ENCODE data around the gene AVPI1.

AVPI1 gene

GRCh38 chr10:97682042-97682441, 5.0 kb downstream of the AVPI1 start:
- no peak for DNase-seq (ENCODE audit: extremely low spot score)
- ChIA-PET CTCF (interaction anchor here (1.1 to 2.7 kb wide), 2 partner anchors 19 to 346 kb away, joined by 3 to 11 read pairs; no protein-coding TSS in a partner anchor), POLR2A (no interaction called here)
- TF ChIP-seq SUZ12 (IDR thresholded peaks at IDR 0.05), result no peak
- no peak for TF ChIP-seq ARNT (IDR thresholded peaks at IDR 0.05)
- TF ChIP-seq SP1 (IDR thresholded peaks at IDR 0.05), result no peak
- TF ChIP-seq L3MBTL2 (conservative IDR thresholded peaks at IDR 0.05), result no peak
- no peak for TF ChIP-seq NFRKB (IDR thresholded peaks at IDR 0.05)
- TF ChIP-seq PKNOX1 (IDR thresholded peaks at IDR 0.05), result no peak

DNA sequence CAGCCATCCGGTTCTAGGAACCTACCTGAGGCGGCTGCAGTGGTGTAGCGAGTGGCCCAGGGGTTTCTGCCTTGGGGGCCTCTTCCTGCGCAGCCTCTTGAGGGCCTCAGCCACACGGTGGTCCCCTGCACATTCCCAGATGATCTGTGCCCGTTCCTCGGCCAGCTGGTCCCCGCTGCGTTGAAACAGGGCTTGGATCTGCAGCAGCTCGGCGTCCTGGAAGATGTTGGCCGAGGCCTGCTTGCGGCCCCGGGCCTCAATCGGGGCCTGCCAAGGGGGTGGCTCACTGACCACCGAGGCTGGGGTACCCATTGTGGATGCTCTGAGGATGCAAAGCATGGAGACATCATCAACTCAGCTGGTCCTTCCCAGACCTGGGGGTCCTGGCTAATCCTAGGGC, 7.4 kb downstream of the AVPI1 start:
- CTCF ChIA-PET, result no interaction called here
- DNase-seq (ENCODE audit: extremely low spot score), result no peak
- TF ChIP-seq TARDBP (IDR thresholded peaks at IDR 0.05), result no peak
- POLR2A ChIA-PET, result no interaction called here

DNA sequence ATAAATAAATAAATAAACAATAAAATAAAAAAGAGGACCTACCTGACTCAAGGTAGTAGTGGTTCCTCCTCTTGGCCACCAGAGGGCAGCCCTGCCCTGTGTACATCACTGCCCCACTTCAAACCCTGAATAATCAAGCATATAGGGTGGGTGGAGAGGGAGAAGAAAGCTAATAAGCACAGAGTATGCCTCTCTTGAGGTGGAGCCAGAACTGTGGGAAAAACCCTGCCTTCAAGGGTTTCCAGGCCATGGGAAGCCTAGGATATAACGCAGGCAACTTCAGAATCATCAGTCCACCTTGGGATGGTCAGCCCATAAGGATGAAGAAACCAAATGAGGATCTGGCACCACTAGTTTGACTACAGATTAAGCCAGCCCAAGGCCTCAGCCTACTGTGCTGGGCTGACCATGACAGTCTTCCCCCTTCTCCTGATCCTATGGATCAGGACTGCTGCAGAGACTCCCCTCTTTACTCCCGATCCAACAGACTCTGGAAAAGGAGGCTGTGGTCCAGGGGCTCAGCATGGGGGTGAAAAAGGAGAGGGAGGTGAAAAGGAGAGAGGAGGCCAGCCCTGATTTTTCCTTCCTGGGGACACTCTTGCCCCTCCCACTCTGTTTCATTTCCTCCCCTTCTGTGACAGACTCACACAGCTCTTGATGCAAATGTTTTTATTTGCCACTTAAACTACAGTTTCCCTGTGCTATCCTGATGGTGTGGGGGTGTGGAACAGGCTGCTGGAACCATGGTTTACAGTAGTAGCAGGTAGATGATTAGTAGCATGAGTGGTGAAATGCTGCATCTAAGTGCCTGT, 10.1 kb downstream of the AVPI1 start:
- ChIA-PET POLR2A (interaction anchor here (2.3 to 2.7 kb wide), 3 partner anchors 10 to 57 kb away, joined by 9 to 14 read pairs (median 10); partner anchors contain the start of genes AVPI1 and MARVELD1), CTCF (interaction anchor here (0.6 to 1.9 kb wide), 13 partner anchors 9 to 392 kb away, joined by 3 to 7 read pairs (median 5); partner anchors contain the start of gene AVPI1)
- DNase-seq (ENCODE audit: extremely low spot score), result peak; percentile 82
- TF ChIP-seq HDGF (IDR thresholded peaks at IDR 0.05; ENCODE audit: borderline replicate concordance) (no peak), SP1 (IDR thresholded peaks at IDR 0.05) (no peak), ELF4 (IDR thresholded peaks at IDR 0.05) (no peak), FOXK2 (IDR thresholded peaks at IDR 0.05) (no peak), SUZ12 (IDR thresholded peaks at IDR 0.05) (no peak), TARDBP (IDR thresholded peaks at IDR 0.05) (no peak), FOXM1 (IDR thresholded peaks at IDR 0.05; ENCODE audit: borderline replicate concordance) (no peak), L3MBTL2 (conservative IDR thresholded peaks at IDR 0.05) (no peak), NFRKB (IDR thresholded peaks at IDR 0.05) (no peak), BHLHE40 (IDR thresholded peaks at IDR 0.05; ENCODE audit: borderline replicate concordance) (no peak), FOXA1 (IDR thresholded peaks at IDR 0.05) (no peak), LEF1 (IDR thresholded peaks at IDR 0.05; ENCODE audit: borderline replicate concordance) (no peak), CTBP1 (IDR thresholded peaks at IDR 0.05; ENCODE audit: borderline replicate concordance) (no peak), ZNF384 (IDR thresholded peaks at IDR 0.05) (no peak)

DNA sequence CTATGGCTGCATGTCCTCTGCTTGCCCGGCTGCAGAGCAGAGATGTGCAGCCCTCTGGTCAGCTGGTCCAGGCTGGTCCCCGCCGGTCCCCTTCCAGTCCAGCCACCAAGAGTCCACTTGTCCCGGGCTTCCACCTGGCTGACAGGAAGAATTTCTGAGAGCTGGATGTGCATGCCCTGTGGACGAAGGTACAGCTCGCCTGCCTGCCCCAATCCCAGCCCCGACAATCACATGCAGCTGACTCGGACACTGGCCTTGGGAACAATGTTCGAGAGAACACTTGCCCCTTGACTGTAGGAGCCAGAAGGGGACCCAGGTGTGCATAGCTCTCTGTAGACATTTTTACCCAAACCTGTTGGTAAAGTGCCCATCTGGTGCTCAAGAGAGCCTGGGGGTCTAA, 11.8 kb downstream of the AVPI1 start:
- ChIA-PET CTCF (no interaction called here), POLR2A (interaction anchor here (1.0 to 2.7 kb wide), 2 partner anchors 34 to 59 kb away, joined by 3 to 10 read pairs; partner anchors contain the start of gene PI4K2A)
- TF ChIP-seq NFRKB (IDR thresholded peaks at IDR 0.05), result no peak
- no peak for DNase-seq (ENCODE audit: extremely low spot score)

- TF ChIP-seq HDGF (IDR thresholded peaks at IDR 0.05; ENCODE audit: borderline replicate concordance) (no peak), ARNT (IDR thresholded peaks at IDR 0.05) (no peak), NFRKB (IDR thresholded peaks at IDR 0.05) (no peak), FOXK2 (IDR thresholded peaks at IDR 0.05) (no peak), SP1 (IDR thresholded peaks at IDR 0.05) (no peak), LEF1 (IDR thresholded peaks at IDR 0.05; ENCODE audit: borderline replicate concordance) (no peak)
- ChIA-PET POLR2A (no interaction called here), CTCF (interaction anchor here (0.5 to 0.6 kb wide), 2 partner anchors 39 to 65 kb away, joined by 3 to 8 read pairs; no protein-coding TSS in a partner anchor)
- no peak for DNase-seq (ENCODE audit: extremely low spot score)
Observed at GRCh38 chr10:97673736-97674525, 13.1 kb downstream of the AVPI1 start.

DNA sequence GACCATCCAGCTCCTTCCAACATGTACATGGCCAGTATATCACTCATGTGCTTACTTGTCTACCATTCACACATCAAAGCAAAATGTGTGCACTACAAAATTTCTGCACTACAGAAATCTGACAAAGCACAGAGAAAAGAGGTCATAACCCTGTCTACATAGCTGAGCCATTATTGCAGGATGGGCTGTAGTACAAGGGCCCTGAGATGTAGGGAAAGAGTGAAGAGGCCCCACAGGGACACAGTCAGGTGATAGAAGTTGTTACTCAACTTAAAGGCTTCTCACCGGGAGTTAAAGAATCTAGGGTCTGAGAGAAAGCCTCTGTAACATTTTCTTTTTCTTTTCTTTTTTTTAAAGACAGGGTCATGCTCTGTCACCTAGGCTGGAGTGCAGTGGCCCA, 17.5 kb downstream of the AVPI1 start:
- CTCF ChIA-PET, result no interaction called here

GRCh38 chr10:97667463-97667862, 19.6 kb downstream of the AVPI1 start:
- CTCF ChIA-PET, result interaction anchor here (1.7 kb wide), 1 partner anchor 9 kb away, joined by 6 read pairs; no protein-coding TSS in a partner anchor
- DNase-seq (ENCODE audit: extremely low spot score), result no peak
- POLR2A ChIA-PET, result no interaction called here
- TF ChIP-seq ARNT (IDR thresholded peaks at IDR 0.05) (no peak), LEF1 (IDR thresholded peaks at IDR 0.05; ENCODE audit: borderline replicate concordance) (no peak), PKNOX1 (IDR thresholded peaks at IDR 0.05) (no peak), NFRKB (IDR thresholded peaks at IDR 0.05) (no peak), L3MBTL2 (conservative IDR thresholded peaks at IDR 0.05) (no peak), ZNF384 (IDR thresholded peaks at IDR 0.05) (no peak), BHLHE40 (IDR thresholded peaks at IDR 0.05; ENCODE audit: borderline replicate concordance) (no peak), SUZ12 (IDR thresholded peaks at IDR 0.05) (no peak), FOXK2 (IDR thresholded peaks at IDR 0.05) (no peak), FOXA1 (IDR thresholded peaks at IDR 0.05) (no peak), ELF4 (IDR thresholded peaks at IDR 0.05) (no peak), TARDBP (IDR thresholded peaks at IDR 0.05) (no peak), SP1 (IDR thresholded peaks at IDR 0.05) (no peak), HDGF (IDR thresholded peaks at IDR 0.05; ENCODE audit: borderline replicate concordance) (no peak), CTBP1 (IDR thresholded peaks at IDR 0.05; ENCODE audit: borderline replicate concordance) (no peak)

More for the DNA sequence above, 17.5 kb downstream of the AVPI1 start:
- POLR2A ChIA-PET, result no interaction called here
- DNase-seq (ENCODE audit: extremely low spot score), result no peak
- no peak for TF ChIP-seq ZNF384 (IDR thresholded peaks at IDR 0.05)
- no peak for TF ChIP-seq BHLHE40 (IDR thresholded peaks at IDR 0.05; ENCODE audit: borderline replicate concordance)
- no peak for TF ChIP-seq LEF1 (IDR thresholded peaks at IDR 0.05; ENCODE audit: borderline replicate concordance)
- no peak for TF ChIP-seq HDGF (IDR thresholded peaks at IDR 0.05; ENCODE audit: borderline replicate concordance)
- TF ChIP-seq ELF4 (IDR thresholded peaks at IDR 0.05), result no peak
- TF ChIP-seq CTBP1 (IDR thresholded peaks at IDR 0.05; ENCODE audit: borderline replicate concordance), result no peak
- no peak for TF ChIP-seq FOXA1 (IDR thresholded peaks at IDR 0.05)
- TF ChIP-seq SUZ12 (IDR thresholded peaks at IDR 0.05), result no peak
- TF ChIP-seq NFRKB (IDR thresholded peaks at IDR 0.05), result no peak
- no peak for TF ChIP-seq TARDBP (IDR thresholded peaks at IDR 0.05)

All from HEK293T (cell line).